ENCODE results near the gene TP53I11. TPM values are rescaled to one million over a fixed set of nuclear protein-coding genes. Genes with fewer than 3 reads are reported as not detected.

The TP53I11 gene
- polyA plus RNA-seq, 3 donors, result 11.0 to 13.2 (median 11.3) TPM

GRCh38 chr11:44987506-44987905, 36.8 kb upstream of the TP53I11 start:
- no peaks in the 10 kb centered on the region for H3K79me2 ChIP-seq (ENCODE audit: insufficient read depth, low read length)
- no peak for DNase-seq
- H3K4me3 Mint-ChIP-seq, result no peak overlapping the region
- no peak overlapping the region for H3K4me2 ChIP-seq (replicated peaks; ENCODE audit: extremely low read depth, low read length, poor library complexity, severe bottlenecking)
- no peaks in the 10 kb centered on the region for H4K20me1 ChIP-seq (ENCODE audit: insufficient read depth, low read length)
- H3K27me3 ChIP-seq (ENCODE audit: control insufficient read depth in 2 of 2, insufficient read depth in 2 of 2, low read length in 2 of 2), result no peaks in the 10 kb centered on the region
- no peaks in the 10 kb centered on the region for H3K9me3 ChIP-seq (replicated peaks in 1 of 2; ENCODE audit: control insufficient read depth in 1 of 2, insufficient read depth in 1 of 2, low read length in 2 of 2)
- no peaks in the 10 kb centered on the region for H3K4me1 Mint-ChIP-seq
- H3K36me3 ChIP-seq (replicated peaks in 1 of 2; ENCODE audit: control insufficient read depth in 1 of 2, insufficient read depth in 2 of 2, low read length in 2 of 2), result no peaks in the 10 kb centered on the region
- TF ChIP-seq, protein P1, sequence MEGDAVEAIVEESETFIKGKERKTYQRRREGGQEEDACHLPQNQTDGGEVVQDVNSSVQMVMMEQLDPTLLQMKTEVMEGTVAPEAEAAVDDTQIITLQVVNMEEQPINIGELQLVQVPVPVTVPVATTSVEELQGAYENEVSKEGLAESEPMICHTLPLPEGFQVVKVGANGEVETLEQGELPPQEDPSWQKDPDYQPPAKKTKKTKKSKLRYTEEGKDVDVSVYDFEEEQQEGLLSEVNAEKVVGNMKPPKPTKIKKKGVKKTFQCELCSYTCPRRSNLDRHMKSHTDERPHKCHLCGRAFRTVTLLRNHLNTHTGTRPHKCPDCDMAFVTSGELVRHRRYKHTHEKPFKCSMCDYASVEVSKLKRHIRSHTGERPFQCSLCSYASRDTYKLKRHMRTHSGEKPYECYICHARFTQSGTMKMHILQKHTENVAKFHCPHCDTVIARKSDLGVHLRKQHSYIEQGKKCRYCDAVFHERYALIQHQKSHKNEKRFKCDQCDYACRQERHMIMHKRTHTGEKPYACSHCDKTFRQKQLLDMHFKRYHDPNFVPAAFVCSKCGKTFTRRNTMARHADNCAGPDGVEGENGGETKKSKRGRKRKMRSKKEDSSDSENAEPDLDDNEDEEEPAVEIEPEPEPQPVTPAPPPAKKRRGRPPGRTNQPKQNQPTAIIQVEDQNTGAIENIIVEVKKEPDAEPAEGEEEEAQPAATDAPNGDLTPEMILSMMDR (IDR thresholded peaks at IDR 0.05), result no peak
- H3K36me3 Mint-ChIP-seq, result no peaks in the 10 kb centered on the region
- no peak overlapping the region for H3K9ac ChIP-seq (ENCODE audit: insufficient read depth, low read length, poor library complexity, severe bottlenecking)
- no peaks in the 10 kb centered on the region for H3K9me3 Mint-ChIP-seq
- H3K4me1 ChIP-seq (ENCODE audit: control insufficient read depth in 1 of 2, insufficient read depth in 2 of 2, low read length in 2 of 2), result no peaks in the 10 kb centered on the region
- H3K4me3 ChIP-seq (replicated peaks in 1 of 3; ENCODE audit: low read depth in 2 of 3, low read length in 3 of 3), result no peak overlapping the region
- no peak overlapping the region for H2AFZ ChIP-seq (ENCODE audit: insufficient read depth, low read depth, low read length, poor library complexity, severe bottlenecking)
- intact Hi-C loops (cut with micrococcal nuclease), result no loop called here
- H3K27ac Mint-ChIP-seq, result no peak overlapping the region
- WGBS (ENCODE audit: insufficient coverage), result 83% methylated on average over 9 of the region's 10 CpGs
- no peak overlapping the region for H3K27ac ChIP-seq (ENCODE audit: low read depth in 1 of 2, low read length in 2 of 2)
- H3K27me3 Mint-ChIP-seq (ENCODE audit: low read depth in 3 of 3), result peaks cover 0 to 3% (median 2%) of the 10 kb centered on the region in 3 donors

DNA sequence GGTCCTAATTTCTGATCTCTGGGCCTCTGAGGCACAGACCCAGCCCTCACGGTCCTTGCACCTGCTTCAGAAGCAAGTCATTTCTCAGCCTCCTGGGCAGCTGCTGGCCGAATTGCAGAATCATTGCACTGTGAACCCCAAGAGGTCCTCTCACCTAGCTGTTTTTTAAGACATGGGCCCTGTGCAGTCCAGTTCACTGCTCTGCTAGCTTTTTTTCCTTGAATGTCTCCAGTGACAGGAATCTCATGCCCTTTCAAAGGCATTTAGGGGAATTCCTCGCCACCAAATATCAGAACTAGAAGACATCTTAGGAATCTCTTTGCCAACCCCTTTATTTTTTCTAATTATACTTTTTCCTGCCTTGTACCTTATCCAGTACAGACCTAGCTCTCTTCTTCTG, 35.6 kb upstream of the TP53I11 start:
- no peak for DNase-seq
- H3K4me1 Mint-ChIP-seq, result no peaks in the 10 kb centered on the region
- H3K36me3 Mint-ChIP-seq, result no peaks in the 10 kb centered on the region

More for the DNA sequence above, 35.6 kb upstream of the TP53I11 start:
- Histone ChIP-seq H3K9ac (ENCODE audit: insufficient read depth, low read length, poor library complexity, severe bottlenecking) (no peak overlapping the region), H3K36me3 (replicated peaks in 1 of 2; ENCODE audit: control insufficient read depth in 1 of 2, insufficient read depth in 2 of 2, low read length in 2 of 2) (no peaks in the 10 kb centered on the region), H3K4me3 (replicated peaks in 1 of 3; ENCODE audit: low read depth in 2 of 3, low read length in 3 of 3) (no peak overlapping the region), H3K4me1 (ENCODE audit: control insufficient read depth in 1 of 2, insufficient read depth in 2 of 2, low read length in 2 of 2) (no peaks in the 10 kb centered on the region), H3K79me2 (ENCODE audit: insufficient read depth, low read length) (no peaks in the 10 kb centered on the region), H3K4me2 (replicated peaks; ENCODE audit: extremely low read depth, low read length, poor library complexity, severe bottlenecking) (no peak overlapping the region), H4K20me1 (ENCODE audit: insufficient read depth, low read length) (no peaks in the 10 kb centered on the region), H3K27me3 (ENCODE audit: control insufficient read depth in 2 of 2, insufficient read depth in 2 of 2, low read length in 2 of 2) (no peaks in the 10 kb centered on the region), H2AFZ (ENCODE audit: insufficient read depth, low read depth, low read length, poor library complexity, severe bottlenecking) (no peak overlapping the region), H3K27ac (ENCODE audit: low read depth in 1 of 2, low read length in 2 of 2) (no peak overlapping the region), H3K9me3 (replicated peaks in 1 of 2; ENCODE audit: control insufficient read depth in 1 of 2, insufficient read depth in 1 of 2, low read length in 2 of 2) (no peaks in the 10 kb centered on the region)
- H3K27ac Mint-ChIP-seq, result no peak overlapping the region
- TF ChIP-seq, protein P1 (IDR thresholded peaks at IDR 0.05), result no peak
- H3K4me3 Mint-ChIP-seq, result no peak overlapping the region
- peaks cover 0 to 1% (median 0%) of the 10 kb centered on the region in 7 donors for H3K9me3 Mint-ChIP-seq
- peaks cover 0 to 4% (median 2%) of the 10 kb centered on the region in 3 donors for H3K27me3 Mint-ChIP-seq (ENCODE audit: low read depth in 3 of 3)
- intact Hi-C loops (cut with micrococcal nuclease), result no loop called here
- 86% methylated on average over 3 of the region's 3 CpGs for WGBS (ENCODE audit: insufficient coverage)
